IPS-20b (cell line): ENCODE data around the gene SRRM3.
"Not testable (repeated sequence)": the region's sequence is repeated elsewhere in the genome, so short reads cannot be mapped to it uniquely, and the experiment has no call there.

Experiments
- H3K27ac ChIP-seq: one replicate; pipeline ENCODE4 v1.5.1; 2013; ENCODE audit warnings: low read length
- H3K27me3 ChIP-seq: 2 replicates; pipeline ENCODE4 v1.6.1; 2013; ENCODE audit warnings: mild to moderate bottlenecking, low read length, inconsistent platforms; ENCODE audit not compliant: insufficient read depth
- H3K36me3 ChIP-seq: 2 replicates; pipeline ENCODE4 v1.6.1; 2013; ENCODE audit warnings: low read depth, mild to moderate bottlenecking, inconsistent platforms, low read length, moderate library complexity; ENCODE audit not compliant: insufficient read depth
- H3K4me1 ChIP-seq: 2 replicates; pipeline ENCODE4 v1.6.1; 2013; ENCODE audit warnings: mild to moderate bottlenecking, control low read depth, inconsistent platforms, low read length, moderate library complexity; ENCODE audit not compliant: insufficient read depth
- H3K4me3 ChIP-seq: 2 replicates; pipeline ENCODE4 v1.5.1; 2013; ENCODE audit warnings: mild to moderate bottlenecking, low read length, inconsistent platforms
- H3K9ac ChIP-seq: 2 replicates; pipeline ENCODE4 v1.6.1; 2013; ENCODE audit warnings: low read depth, mild to moderate bottlenecking, inconsistent platforms, low read length, moderate library complexity
- H3K9me3 ChIP-seq: 2 replicates; pipeline ENCODE4 v1.6.1; 2013; ENCODE audit warnings: mild to moderate bottlenecking, low read depth, low read length, inconsistent platforms; ENCODE audit not compliant: insufficient read depth

SRRM3 gene

GRCh38 chr7:76328389-76328788 is 126.7 kb downstream of the SRRM3 start:
- Histone ChIP-seq H3K9me3 (no peaks in the 10 kb centered on the region), H3K4me1 (no peaks in the 10 kb centered on the region), H3K27me3 (no peaks in the 10 kb centered on the region), H3K27ac (no peak overlapping the region), H3K4me3 (no peak overlapping the region), H3K9ac (no peak overlapping the region), H3K36me3 (peaks cover 81% of the 10 kb centered on the region)

GRCh38 chr7:76329479-76329878 is 127.8 kb downstream of the SRRM3 start:
- Histone ChIP-seq H3K4me3 (no peak overlapping the region), H3K36me3 (peaks cover 82% of the 10 kb centered on the region), H3K27ac (no peak overlapping the region), H3K9me3 (no peaks in the 10 kb centered on the region), H3K4me1 (no peaks in the 10 kb centered on the region), H3K9ac (no peak overlapping the region), H3K27me3 (no peaks in the 10 kb centered on the region)

GRCh38 chr7:76330261-76330660 is 128.6 kb downstream of the SRRM3 start:
- Histone ChIP-seq H3K36me3 (peaks cover 77% of the 10 kb centered on the region), H3K4me1 (no peaks in the 10 kb centered on the region), H3K9ac (no peak overlapping the region), H3K27me3 (no peaks in the 10 kb centered on the region), H3K27ac (no peak overlapping the region), H3K4me3 (no peak overlapping the region), H3K9me3 (no peaks in the 10 kb centered on the region)

- Histone ChIP-seq H3K9ac (no peak overlapping the region), H3K4me3 (no peak overlapping the region), H3K27ac (no peak overlapping the region), H3K27me3 (no peaks in the 10 kb centered on the region), H3K4me1 (no peaks in the 10 kb centered on the region), H3K9me3 (no peaks in the 10 kb centered on the region), H3K36me3 (peaks cover 74% of the 10 kb centered on the region)
Observed at GRCh38 chr7:76330673-76331072, 129.0 kb downstream of the SRRM3 start.

GRCh38 chr7:76332078-76332477 is 130.4 kb downstream of the SRRM3 start:
- Histone ChIP-seq H3K36me3 (peaks cover 72% of the 10 kb centered on the region), H3K27ac (no peak overlapping the region), H3K4me1 (no peaks in the 10 kb centered on the region), H3K9me3 (no peaks in the 10 kb centered on the region), H3K9ac (no peak overlapping the region), H3K4me3 (no peak overlapping the region), H3K27me3 (no peaks in the 10 kb centered on the region)

- Histone ChIP-seq H3K9me3 (no peaks in the 10 kb centered on the region), H3K4me3 (no peak overlapping the region), H3K4me1 (0 out of 2 replicates have a peak, but pooled peaks cover 3% of the 10 kb centered on the region), H3K36me3 (peaks cover 71% of the 10 kb centered on the region), H3K9ac (no peak overlapping the region), H3K27ac (no peak overlapping the region), H3K27me3 (no peaks in the 10 kb centered on the region)
Observed at GRCh38 chr7:76333511-76334101, 131.9 kb downstream of the SRRM3 start.

- no peak overlapping the region for H3K9ac ChIP-seq
- no peaks in the 10 kb centered on the region for H3K9me3 ChIP-seq
- H3K27me3 ChIP-seq = no peaks in the 10 kb centered on the region
- 0 out of 2 replicates have a peak, but pooled peaks cover 3% of the 10 kb centered on the region for H3K4me1 ChIP-seq
- no peak overlapping the region for H3K4me3 ChIP-seq
- peaks cover 67% of the 10 kb centered on the region for H3K36me3 ChIP-seq
- no peak overlapping the region for H3K27ac ChIP-seq
Observed at GRCh38 chr7:76334320-76334967, 132.7 kb downstream of the SRRM3 start.

- not testable (repeated sequence) for H3K9ac ChIP-seq, H3K27ac ChIP-seq, H3K4me3 ChIP-seq, H3K9me3 ChIP-seq, H3K4me1 ChIP-seq, H3K27me3 ChIP-seq
- peaks cover 65% of the 10 kb centered on the region for H3K36me3 ChIP-seq
Observed at GRCh38 chr7:76335417-76335816, 133.7 kb downstream of the SRRM3 start.

GRCh38 chr7:76336094-76336493 is 134.4 kb downstream of the SRRM3 start:
- Histone ChIP-seq H3K36me3 (peaks cover 65% of the 10 kb centered on the region), H3K9ac (no peak overlapping the region), H3K9me3 (no peaks in the 10 kb centered on the region), H3K4me1 (0 out of 2 replicates have a peak, but pooled peaks cover 3% of the 10 kb centered on the region), H3K4me3 (no peak overlapping the region), H3K27me3 (no peaks in the 10 kb centered on the region), H3K27ac (no peak overlapping the region)
